GM12878 (cell line): ENCODE measurements around the gene PIK3R3. TPM values are rescaled to one million over a fixed set of nuclear protein-coding genes. Genes with fewer than 3 reads are reported as not detected.

Source experiments
- ASH2L ChIP-seq: fragments of 300-600, 200-600 bp; sonication (generic); IDR thresholded peaks from 2 replicates; pipeline ENCODE4 v1.6.1; 2017; ENCODE audit warnings: low read depth, mild to moderate bottlenecking, borderline replicate concordance
- BRCA1 ChIP-seq: IDR thresholded peaks from 2 replicates; pipeline ENCODE4 v1.6.1; 2011; ENCODE audit warnings: low read depth, low read length, improper control_type of control experiment
- CUX1 ChIP-seq: IDR thresholded peaks from 2 replicates; pipeline ENCODE4 v1.6.1; 2012; ENCODE audit warnings: improper control_type of control experiment, low read depth, low read length; ENCODE audit not compliant: insufficient replicate concordance
- E2F4 ChIP-seq: IDR thresholded peaks from 2 replicates; pipeline ENCODE4 v1.6.1; 2012; ENCODE audit warnings: low read depth, low read length, improper control_type of control experiment
- MEF2A ChIP-seq: IDR thresholded peaks from 2 replicates; pipeline ENCODE4 v1.6.1; 2011; ENCODE audit warnings: low read depth, mild to moderate bottlenecking, low read length, moderate library complexity; ENCODE audit not compliant: insufficient read depth
- MXI1 ChIP-seq: fragments of 150-350 bp; IDR thresholded peaks from 2 replicates; pipeline ENCODE4 v1.6.1; 2011; ENCODE audit warnings: low read depth, mild to moderate bottlenecking, inconsistent platforms, low read length, improper control_type of control experiment
- NRF1 ChIP-seq: conservative IDR thresholded peaks from 2 replicates; pipeline ENCODE4 v1.6.1; 2011; ENCODE audit warnings: mild to moderate bottlenecking, low read depth, low read length, improper control_type of control experiment
- PBX3 ChIP-seq: IDR thresholded peaks from 2 replicates; pipeline ENCODE4 v1.6.1; 2011; ENCODE audit warnings: mild to moderate bottlenecking, low read depth, low read length, moderate library complexity; ENCODE audit not compliant: insufficient replicate concordance
- POLR2AphosphoS5 ChIP-seq: IDR thresholded peaks from 2 replicates; pipeline ENCODE4 v1.6.1; 2011; ENCODE audit warnings: mild to moderate bottlenecking, low read length, inconsistent platforms
- RELA ChIP-seq: fragments of 450-650 bp; IDR thresholded peaks from 2 replicates; pipeline ENCODE4 v1.8.0; 2014; ENCODE audit warnings: borderline replicate concordance; ENCODE audit not compliant: partially characterized antibody
- SMAD5 ChIP-seq: IDR thresholded peaks from 2 replicates; pipeline ENCODE4 v1.6.1; 2016; ENCODE audit warnings: antibody characterized with exemption, low read depth
- ZBTB11 ChIP-seq: fragments of 450-650 bp; formaldehyde crosslinking; IDR thresholded peaks from 2 replicates; pipeline ENCODE4 v1.5.0; 2022; ENCODE audit warnings: mild to moderate bottlenecking, missing genetic modification characterization
- polyA plus RNA-seq, 11 experiments: library from polyadenylated mRNA; depleted of rRNA in 4 of 11; unstranded in 6 of 11; stranded (reverse) in 5 of 11; fragments of >200 nt; fragmentation: Nextera tagmentation in 4 of 11; fragmentation: Illumina TruSeq in 1 of 11; extraction: Ambion mirVana in 4 of 11; extraction: Trizol in 1 of 11; gene quantifications; 1 replicate in 1 of 11; 2 replicates in 10 of 11; pipeline versions ENCODE4 v1.2.1 to v1.2.3, GENCODE V29; 2011 to 2016; ENCODE audit warnings: inconsistent platforms in 2 of 11, missing spikeins in 2 of 11, low read depth in 1 of 11
- total RNA-seq, 4 experiments: library from RNA; depleted of rRNA in 3 of 4; stranded (reverse); fragments of >200 nt in 3 of 4; fragmentation: Illumina TruSeq in 1 of 4; extraction: Trizol in 1 of 4; gene quantifications; 2 replicates each; pipeline versions ENCODE4 v1.2.1 to v1.2.3, GENCODE V29; 2013 to 2021
- TF ChIP-seq, protein P1 (sequence below): IDR thresholded peaks from 2 replicates; pipeline ENCODE4 v1.6.1; 2011; ENCODE audit warnings: low read depth, low read length, improper control_type of control experiment, borderline replicate concordance
- TF ChIP-seq, protein P2 (sequence below): IDR thresholded peaks from 2 replicates; pipeline ENCODE4 v1.6.1; 2011; ENCODE audit warnings: borderline replicate concordance, low read depth, mild to moderate bottlenecking, moderate library complexity, mixed read lengths, low read length; ENCODE audit not compliant: insufficient read depth; ENCODE audit errors: extremely low read length

PIK3R3 gene
- total and polyA plus RNA-seq, 10 of the 15 experiments (the other 5 are each of a cell fraction or from before 2014, with no cell fraction given), result 4.8 to 27.0 (median 19.8) TPM

DNA sequence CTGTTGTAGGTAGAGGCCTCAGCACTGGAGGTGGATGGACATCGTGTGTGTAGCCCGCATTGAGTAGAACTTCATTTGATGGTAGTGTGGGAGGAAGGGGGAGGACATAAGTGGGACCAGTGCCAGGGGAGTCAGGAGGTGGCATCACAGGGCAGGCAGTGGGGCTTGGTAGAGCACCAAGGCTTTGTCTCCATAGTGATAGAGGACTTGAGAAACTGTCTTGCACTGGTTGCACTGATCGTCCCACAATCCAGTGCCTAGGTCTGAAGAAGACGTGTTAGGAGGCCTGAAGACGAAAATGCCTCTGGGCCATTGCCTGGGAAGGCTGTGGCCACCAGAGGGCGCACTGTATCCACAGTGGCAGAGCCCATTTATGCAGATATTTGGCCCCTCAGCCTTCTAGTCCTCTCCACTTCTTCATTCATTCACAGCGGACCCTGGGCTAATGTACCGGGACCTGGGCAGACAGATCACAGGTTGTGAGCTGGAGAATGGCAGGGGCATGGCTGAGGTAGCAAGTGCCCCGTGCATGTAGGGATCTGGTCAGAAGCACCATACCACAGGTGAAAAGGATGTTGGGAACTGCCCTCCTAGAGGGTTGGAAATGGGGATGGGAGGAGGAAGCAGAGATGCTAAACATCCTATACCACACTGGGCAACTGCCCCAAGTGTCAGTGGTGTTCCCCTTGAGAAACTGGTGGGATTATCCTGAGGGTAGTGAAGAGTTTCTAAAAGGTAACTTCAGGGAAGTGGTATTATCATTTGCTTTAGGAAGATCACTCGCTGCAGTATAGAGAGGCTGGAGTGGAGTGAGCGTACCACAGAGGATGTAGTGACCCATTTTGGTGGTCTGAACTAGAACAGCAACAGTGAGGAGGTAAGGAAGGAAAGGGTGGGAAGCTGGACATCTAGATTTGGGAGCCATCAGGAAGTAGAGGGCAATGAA lies 95.3 kb downstream of the PIK3R3 start (continued):
- TF ChIP-seq NRF1 (no peak), ZBTB11 (CRISPR knock-in tag) (no peak), RELA (no peak), MXI1 (no peak), POLR2AphosphoS5 (0 out of 2 replicates have a peak, but pooled peaks have one; percentile 28), SMAD5 (no peak), PBX3 (no peak), E2F4 (no peak), BRCA1 (no peak), MEF2A (0 out of 2 replicates have a peak, but pooled peaks have one; percentile 45), ASH2L (no peak), CUX1 (no peak)
- TF ChIP-seq, protein P1, sequence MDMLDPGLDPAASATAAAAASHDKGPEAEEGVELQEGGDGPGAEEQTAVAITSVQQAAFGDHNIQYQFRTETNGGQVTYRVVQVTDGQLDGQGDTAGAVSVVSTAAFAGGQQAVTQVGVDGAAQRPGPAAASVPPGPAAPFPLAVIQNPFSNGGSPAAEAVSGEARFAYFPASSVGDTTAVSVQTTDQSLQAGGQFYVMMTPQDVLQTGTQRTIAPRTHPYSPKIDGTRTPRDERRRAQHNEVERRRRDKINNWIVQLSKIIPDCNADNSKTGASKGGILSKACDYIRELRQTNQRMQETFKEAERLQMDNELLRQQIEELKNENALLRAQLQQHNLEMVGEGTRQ, result no peak
- TF ChIP-seq, protein P2, sequence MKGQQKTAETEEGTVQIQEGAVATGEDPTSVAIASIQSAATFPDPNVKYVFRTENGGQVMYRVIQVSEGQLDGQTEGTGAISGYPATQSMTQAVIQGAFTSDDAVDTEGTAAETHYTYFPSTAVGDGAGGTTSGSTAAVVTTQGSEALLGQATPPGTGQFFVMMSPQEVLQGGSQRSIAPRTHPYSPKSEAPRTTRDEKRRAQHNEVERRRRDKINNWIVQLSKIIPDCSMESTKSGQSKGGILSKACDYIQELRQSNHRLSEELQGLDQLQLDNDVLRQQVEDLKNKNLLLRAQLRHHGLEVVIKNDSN, result no peak
